Measurements from ENCODE around the gene SIRT5. TPM values are rescaled to one million over a fixed set of nuclear protein-coding genes. Genes with fewer than 3 reads are reported as not detected.

Gene SIRT5
- total RNA-seq, 4 donors from 2014 or later: 10.5 to 20.4 (median 12.4) TPM

- WGBS, 2 donors: 96% methylated on average over 4 of the region's 4 CpGs
- intact Hi-C loops (cut with DNase I): no loop called here
- TF ChIP-seq POLR2A (IDR thresholded peaks at IDR 0.05) (no peak), CTCF (IDR thresholded peaks at IDR 0.05) (no peak)
- H3K27ac ChIP-seq: no peak overlapping the region
- no peaks in the 10 kb centered on the region for H3K9me3 ChIP-seq
- H3K36me3 ChIP-seq: no peaks in the 10 kb centered on the region
- peaks cover 0 to 8% of the 10 kb centered on the region in 2 donors for H3K4me1 ChIP-seq
- H3K4me3 ChIP-seq (replicated peaks in 1 of 3): no peak overlapping the region
- H3K27me3 ChIP-seq: no peaks in the 10 kb centered on the region
- no peak for DNase-seq
Observed at GRCh38 chr6:13527671-13528056, 46.7 kb upstream of the SIRT5 start.

- 81 to 86% methylated on average over 3 of the region's 3 CpGs for WGBS, 2 donors
- intact Hi-C loops (cut with DNase I): no loop called here
- Histone ChIP-seq H3K9me3 (no peaks in the 10 kb centered on the region), H3K4me1 (peaks cover 0 to 8% of the 10 kb centered on the region in 2 donors), H3K36me3 (no peaks in the 10 kb centered on the region), H3K4me3 (replicated peaks in 1 of 3) (no peak overlapping the region), H3K27ac (no peak overlapping the region), H3K27me3 (no peaks in the 10 kb centered on the region)
- DNase-seq: no peak
- TF ChIP-seq CTCF (IDR thresholded peaks at IDR 0.05) (no peak), POLR2A (IDR thresholded peaks at IDR 0.05) (no peak)
Observed at GRCh38 chr6:13528232-13528631, 46.2 kb upstream of the SIRT5 start.

- H3K4me1 ChIP-seq: peaks cover 0 to 8% of the 10 kb centered on the region in 2 donors
- H3K9me3 ChIP-seq: no peaks in the 10 kb centered on the region
- WGBS, 2 donors: 79 to 88% methylated on average over 7 to 8 of the region's 8 CpGs
- TF ChIP-seq POLR2A (IDR thresholded peaks at IDR 0.05): no peak
- no peak for TF ChIP-seq CTCF (IDR thresholded peaks at IDR 0.05)
- no peak overlapping the region for H3K4me3 ChIP-seq (replicated peaks in 1 of 3)
- H3K27ac ChIP-seq: no peak overlapping the region
- intact Hi-C loops (cut with DNase I): no loop called here
- H3K36me3 ChIP-seq: no peaks in the 10 kb centered on the region
- no peak for DNase-seq
- no peaks in the 10 kb centered on the region for H3K27me3 ChIP-seq
Observed at GRCh38 chr6:13528777-13529343, 45.5 kb upstream of the SIRT5 start.

GRCh38 chr6:13531956-13532355 is 42.4 kb upstream of the SIRT5 start:
- no peak for DNase-seq
- no peak overlapping the region for H3K4me3 ChIP-seq (replicated peaks in 1 of 3)
- WGBS, 2 donors: 50 to 66% methylated on average over 4 of the region's 4 CpGs
- no peak overlapping the region for H3K27ac ChIP-seq
- H3K4me1 ChIP-seq: peaks cover 0 to 1% of the 10 kb centered on the region in 2 donors
- intact Hi-C loops (cut with DNase I): no loop called here
- H3K27me3 ChIP-seq: no peaks in the 10 kb centered on the region
- TF ChIP-seq POLR2A (IDR thresholded peaks at IDR 0.05) (no peak), CTCF (IDR thresholded peaks at IDR 0.05) (no peak)
- no peaks in the 10 kb centered on the region for H3K9me3 ChIP-seq
- H3K36me3 ChIP-seq: no peaks in the 10 kb centered on the region

GRCh38 chr6:13534536-13534935 is 39.9 kb upstream of the SIRT5 start:
- no peak for DNase-seq
- Histone ChIP-seq H3K36me3 (no peaks in the 10 kb centered on the region), H3K4me3 (replicated peaks in 1 of 3) (no peak overlapping the region), H3K27ac (no peak overlapping the region), H3K9me3 (no peaks in the 10 kb centered on the region), H3K4me1 (no peaks in the 10 kb centered on the region), H3K27me3 (no peaks in the 10 kb centered on the region)
- 74 to 80% methylated on average over 3 of the region's 3 CpGs for WGBS, 2 donors
- intact Hi-C loops (cut with DNase I): no loop called here
- TF ChIP-seq POLR2A (IDR thresholded peaks at IDR 0.05): no peak
- TF ChIP-seq CTCF (IDR thresholded peaks at IDR 0.05): no peak

Measured in thyroid gland (tissue), 4 donors.